Vagina (tissue), 2 donors: ENCODE measurements around the gene TOMM40L.

ENCODE experiments used
- CTCF ChIP-seq, 3 experiments: fragments of 450-650 bp in 2 of 3; fragments of 200-600 bp in 1 of 3; sonication (generic) in 1 of 3; IDR thresholded peaks; one replicate each; pipeline ENCODE4 v1.5.1; 2017 to 2019; ENCODE audit warnings: antibody characterized with exemption in 3 of 3, mild to moderate bottlenecking in 2 of 3, moderate library complexity in 2 of 3
- POLR2A ChIP-seq, 2 donors: fragments of 450-650 bp; IDR thresholded peaks; one replicate each; pipeline ENCODE4 v1.6.1; 2017; ENCODE audit warnings: antibody characterized with exemption in 2 of 2, mild to moderate bottlenecking in 2 of 2, moderate library complexity in 2 of 2

- TF ChIP-seq POLR2A (IDR thresholded peaks at IDR 0.05): no peak
- TF ChIP-seq CTCF (IDR thresholded peaks at IDR 0.05): no peak
Observed at GRCh38 chr1:161242313-161242712, 16.5 kb downstream of the TOMM40L start.
